ENCODE measurements around the gene PRSS33. TPM values are rescaled to one million over a fixed set of nuclear protein-coding genes. Genes with fewer than 3 reads are reported as not detected.
A peak's percentile ranks its signal among the peaks of the same experiment; 100 is the strongest.

PRSS33 gene
- total RNA-seq, 2 experiments from 2014 or later, result not detected

DNA sequence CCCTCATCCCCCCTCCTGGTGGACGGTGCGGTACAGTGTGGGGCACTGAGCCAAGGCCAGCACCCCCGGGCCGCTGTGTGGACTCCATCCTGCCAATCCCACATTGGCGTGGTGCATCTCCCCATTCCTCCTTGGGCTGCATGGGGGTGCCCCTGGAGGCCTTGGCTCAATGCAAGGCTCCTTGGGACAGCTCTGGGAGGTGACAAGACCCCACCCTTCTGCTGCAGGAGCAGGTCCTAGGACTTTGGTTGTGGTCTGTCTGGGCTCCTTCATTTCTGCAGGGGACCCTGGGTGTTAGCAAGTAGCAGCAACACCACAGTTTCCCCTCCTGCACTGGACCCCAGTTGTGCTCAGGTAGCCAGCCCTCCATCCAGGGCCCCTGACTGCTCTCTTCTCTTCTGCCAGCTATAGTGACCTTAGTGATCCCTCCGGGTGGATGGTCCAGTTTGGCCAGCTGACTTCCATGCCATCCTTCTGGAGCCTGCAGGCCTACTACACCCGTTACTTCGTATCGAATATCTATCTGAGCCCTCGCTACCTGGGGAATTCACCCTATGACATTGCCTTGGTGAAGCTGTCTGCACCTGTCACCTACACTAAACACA, 31.0 kb upstream of the PRSS33 start:
- no peaks in the 10 kb centered on the region for H3K36me3 Mint-ChIP-seq
- POLR2A ChIA-PET, result no interaction called here
- H3K27ac Mint-ChIP-seq, result no peak overlapping the region
- DNase-seq, result no peak
- no peak overlapping the region for H3K4me3 Mint-ChIP-seq
- CTCF ChIA-PET, result no interaction called here
- intact Hi-C loops (cut with micrococcal nuclease), result no loop called here
- no peaks in the 10 kb centered on the region for H3K4me1 Mint-ChIP-seq (ENCODE audit: low read depth)
- H3K9me3 Mint-ChIP-seq, result no peaks in the 10 kb centered on the region
- no peaks in the 10 kb centered on the region for H3K27me3 Mint-ChIP-seq

DNA sequence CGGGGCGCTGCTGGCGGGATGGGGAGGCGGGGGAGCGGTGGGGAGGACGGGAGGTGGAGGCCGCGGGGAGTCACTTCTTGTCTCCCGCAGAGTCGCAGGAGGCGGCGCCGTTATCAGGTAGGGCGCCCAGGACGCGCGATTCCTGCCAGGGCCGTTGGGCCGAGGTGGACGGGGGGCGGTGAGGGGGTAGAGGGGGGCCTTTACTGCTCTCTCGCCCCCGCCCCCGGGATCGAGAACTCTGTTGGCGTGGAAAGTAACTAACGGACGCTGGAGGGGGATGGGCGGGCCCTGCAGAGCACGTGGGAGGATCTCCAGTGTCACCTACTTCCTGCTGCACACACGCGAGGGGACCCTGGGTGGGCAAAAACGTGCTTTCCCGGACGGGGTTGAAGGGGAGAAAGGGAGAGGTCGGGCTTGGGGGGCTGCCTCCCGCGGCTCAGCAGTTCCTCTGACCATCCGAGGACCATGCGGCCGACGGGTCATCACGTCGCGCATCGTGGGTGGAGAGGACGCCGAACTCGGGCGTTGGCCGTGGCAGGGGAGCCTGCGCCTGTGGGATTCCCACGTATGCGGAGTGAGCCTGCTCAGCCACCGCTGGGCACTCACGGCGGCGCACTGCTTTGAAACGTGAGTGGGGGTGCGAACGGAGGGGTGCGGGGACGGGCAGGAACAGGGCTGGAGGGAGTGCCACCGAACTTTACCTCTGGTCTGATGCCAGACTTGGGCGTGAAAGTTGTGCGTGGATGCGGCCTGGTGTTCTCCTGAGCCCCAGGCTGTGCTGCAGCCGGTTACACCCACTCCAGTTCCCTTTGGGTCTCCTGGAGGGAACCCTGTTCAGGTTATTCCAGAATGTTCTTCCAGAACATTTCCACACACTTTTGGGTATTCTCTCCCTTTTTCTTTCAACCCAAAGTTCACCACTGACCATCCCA, 30.2 kb upstream of the PRSS33 start:
- ChIA-PET CTCF (interaction anchor here (1.7 kb wide), 1 partner anchor 109 kb away, joined by 3 read pairs; no protein-coding TSS in a partner anchor), POLR2A (no interaction called here)
- H3K27me3 Mint-ChIP-seq, result no peaks in the 10 kb centered on the region
- no peak for DNase-seq
- H3K4me3 Mint-ChIP-seq, result peak overlapping the region; percentile 50
- no peaks in the 10 kb centered on the region for H3K36me3 Mint-ChIP-seq
- no peaks in the 10 kb centered on the region for H3K4me1 Mint-ChIP-seq (ENCODE audit: low read depth)
- H3K9me3 Mint-ChIP-seq, result no peaks in the 10 kb centered on the region
- intact Hi-C loops (cut with micrococcal nuclease), result no loop called here
- H3K27ac Mint-ChIP-seq, result no peak overlapping the region

DNA sequence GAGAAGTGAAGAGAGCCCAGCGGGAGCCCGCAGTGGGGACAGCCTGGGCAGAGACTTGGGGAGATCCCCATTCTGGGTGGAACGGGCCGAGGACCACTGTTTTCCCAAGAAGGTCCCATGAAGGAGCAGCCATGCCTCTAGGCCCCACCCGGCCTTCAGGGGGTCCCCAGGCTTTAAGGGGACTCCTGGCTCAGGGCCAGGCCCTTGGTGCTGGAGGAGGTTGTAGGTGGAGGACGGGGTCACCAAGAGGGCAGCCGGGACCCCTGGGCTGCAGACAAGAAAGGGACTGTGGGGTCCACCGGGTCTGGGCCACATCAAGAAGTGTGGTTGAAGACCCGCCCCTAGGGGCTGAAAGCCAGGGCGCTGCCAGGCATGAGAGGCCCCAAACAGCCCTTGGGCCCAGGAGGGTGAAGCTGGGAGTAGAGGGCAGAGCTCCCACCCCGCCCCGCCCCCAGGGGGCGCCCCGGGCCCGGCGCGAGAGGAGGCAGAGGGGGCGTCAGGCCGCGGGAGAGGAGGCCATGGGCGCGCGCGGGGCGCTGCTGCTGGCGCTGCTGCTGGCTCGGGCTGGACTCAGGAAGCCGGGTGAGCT, 29.5 kb upstream of the PRSS33 start, which contains the start of gene PRSS21:
Gene PRSS21, plus strand, starts transcription at position 487 of the 589 bp plus-strand sequence. Its CDS starts 32 bp downstream, at position 519.
- intact Hi-C loops (cut with micrococcal nuclease), result no loop called here
- Mint-ChIP-seq H3K36me3 (no peaks in the 10 kb centered on the region), H3K4me1 (ENCODE audit: low read depth) (no peaks in the 10 kb centered on the region), H3K4me3 (peak within 1 kb of the TSS; percentile 50), H3K9me3 (no peaks in the 10 kb centered on the region), H3K27me3 (peaks cover 2% of the 10 kb centered on the region), H3K27ac (no peak within 1 kb of the TSS)
- ChIA-PET CTCF (interaction anchor here (1.7 kb wide), 1 partner anchor 110 kb away, joined by 3 read pairs; no protein-coding TSS in a partner anchor), POLR2A (interaction anchor here (0.6 kb wide), 1 partner anchor 26 kb away, joined by 3 read pairs; no protein-coding TSS in a partner anchor)
- DNase-seq, result peak; percentile 40

DNA sequence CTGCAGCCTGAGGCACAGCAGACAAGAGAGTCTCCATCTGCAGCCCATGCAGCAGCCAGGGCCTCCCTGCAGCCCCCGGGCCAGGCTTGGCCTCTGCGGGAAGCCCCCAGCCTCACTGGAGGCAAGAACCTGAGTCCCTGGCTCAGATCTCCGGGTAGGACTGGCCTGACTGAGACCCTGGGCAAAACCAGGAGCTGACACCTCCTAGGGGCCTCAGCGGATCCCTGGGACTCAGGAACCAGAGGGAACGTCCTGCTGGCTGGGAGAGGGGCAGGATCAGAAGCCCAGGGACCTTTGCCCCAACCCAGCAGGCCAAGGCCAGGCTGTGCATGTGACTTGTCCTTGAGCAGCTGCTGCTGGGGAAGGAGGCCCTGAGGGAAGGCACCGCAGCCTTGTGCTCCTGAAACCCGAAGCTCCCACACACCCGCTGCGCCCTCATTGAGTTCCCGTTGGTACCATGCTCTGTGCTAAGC, 28.0 kb upstream of the PRSS33 start:
- no peaks in the 10 kb centered on the region for H3K36me3 Mint-ChIP-seq
- no peak overlapping the region for H3K27ac Mint-ChIP-seq
- ChIA-PET POLR2A (no interaction called here), CTCF (no interaction called here)
- intact Hi-C loops (cut with micrococcal nuclease), result no loop called here
- H3K4me1 Mint-ChIP-seq (ENCODE audit: low read depth), result no peaks in the 10 kb centered on the region
- DNase-seq, result no peak
- H3K27me3 Mint-ChIP-seq, result peaks cover 5% of the 10 kb centered on the region
- H3K4me3 Mint-ChIP-seq, result no peak overlapping the region
- no peaks in the 10 kb centered on the region for H3K9me3 Mint-ChIP-seq

DNA sequence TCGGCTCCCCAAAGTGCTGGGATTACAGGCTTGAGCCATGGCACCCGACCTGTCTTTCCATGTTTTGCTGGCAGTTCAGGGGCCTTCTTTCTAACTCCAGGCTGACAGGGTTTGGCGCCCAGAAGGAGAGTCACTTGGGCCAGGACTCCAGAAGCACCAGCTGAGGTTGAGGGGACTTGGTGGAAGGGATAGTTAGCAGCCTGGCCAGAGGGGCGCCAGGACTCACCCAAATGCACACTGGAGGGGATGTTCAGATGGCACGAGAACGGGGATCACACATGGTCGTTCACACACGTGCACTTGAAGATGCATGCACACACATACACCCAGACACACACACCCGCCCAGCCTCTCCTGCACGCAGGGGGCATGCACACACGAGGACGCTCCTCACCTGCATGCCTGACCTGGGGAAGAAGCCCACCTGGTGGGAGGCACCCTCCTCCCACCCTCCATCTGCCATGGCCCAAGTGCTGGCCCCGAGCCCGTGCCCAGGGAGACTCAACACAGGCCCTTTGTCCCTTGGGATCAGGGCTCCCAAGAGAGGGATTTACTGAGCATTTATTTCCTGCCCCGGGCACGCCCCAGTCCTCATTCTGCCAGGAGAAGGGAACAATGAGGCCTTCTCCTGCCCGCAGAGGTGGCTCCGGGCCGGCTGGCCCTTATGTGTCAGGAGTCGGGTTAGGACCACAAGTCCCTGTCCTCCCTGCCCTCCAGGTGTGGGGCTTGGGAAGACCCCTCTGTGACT, 27.4 kb upstream of the PRSS33 start:
- Mint-ChIP-seq H3K4me1 (ENCODE audit: low read depth) (no peaks in the 10 kb centered on the region), H3K27me3 (peaks cover 5% of the 10 kb centered on the region), H3K36me3 (no peaks in the 10 kb centered on the region), H3K27ac (no peak overlapping the region), H3K9me3 (no peaks in the 10 kb centered on the region), H3K4me3 (no peak overlapping the region)
- POLR2A ChIA-PET, result no interaction called here
- CTCF ChIA-PET, result no interaction called here
- no peak for DNase-seq
- intact Hi-C loops (cut with micrococcal nuclease), result no loop called here

DNA sequence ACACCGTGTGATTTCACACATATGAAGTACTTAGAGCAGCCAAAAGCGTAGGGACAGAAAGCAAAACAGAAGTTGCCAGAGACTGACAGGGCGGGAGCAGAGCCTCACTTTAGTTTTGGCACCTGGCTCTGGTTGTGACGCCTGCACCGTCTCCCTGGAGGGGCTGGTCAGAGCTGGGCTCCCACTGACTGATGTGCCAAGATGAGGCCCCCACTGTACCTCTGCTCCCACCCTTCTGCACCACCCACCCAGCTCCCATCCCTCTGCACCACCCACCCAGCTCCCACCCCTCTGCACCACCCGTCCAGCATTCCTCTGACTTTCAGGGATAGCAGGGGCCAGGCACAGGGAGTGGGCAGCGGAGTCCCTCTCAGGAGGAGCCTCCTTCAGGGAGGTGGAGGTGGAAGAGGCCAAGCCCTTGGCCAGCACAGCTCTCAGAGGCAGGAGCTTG, 26.4 kb upstream of the PRSS33 start:
- H3K27me3 Mint-ChIP-seq, result peaks cover 5% of the 10 kb centered on the region
- ChIA-PET CTCF (no interaction called here), POLR2A (no interaction called here)
- H3K27ac Mint-ChIP-seq, result no peak overlapping the region
- H3K4me3 Mint-ChIP-seq, result no peak overlapping the region
- no peak for DNase-seq
- H3K9me3 Mint-ChIP-seq, result no peaks in the 10 kb centered on the region
- no peaks in the 10 kb centered on the region for H3K36me3 Mint-ChIP-seq
- intact Hi-C loops (cut with micrococcal nuclease), result no loop called here
- H3K4me1 Mint-ChIP-seq (ENCODE audit: low read depth), result no peaks in the 10 kb centered on the region

DNA sequence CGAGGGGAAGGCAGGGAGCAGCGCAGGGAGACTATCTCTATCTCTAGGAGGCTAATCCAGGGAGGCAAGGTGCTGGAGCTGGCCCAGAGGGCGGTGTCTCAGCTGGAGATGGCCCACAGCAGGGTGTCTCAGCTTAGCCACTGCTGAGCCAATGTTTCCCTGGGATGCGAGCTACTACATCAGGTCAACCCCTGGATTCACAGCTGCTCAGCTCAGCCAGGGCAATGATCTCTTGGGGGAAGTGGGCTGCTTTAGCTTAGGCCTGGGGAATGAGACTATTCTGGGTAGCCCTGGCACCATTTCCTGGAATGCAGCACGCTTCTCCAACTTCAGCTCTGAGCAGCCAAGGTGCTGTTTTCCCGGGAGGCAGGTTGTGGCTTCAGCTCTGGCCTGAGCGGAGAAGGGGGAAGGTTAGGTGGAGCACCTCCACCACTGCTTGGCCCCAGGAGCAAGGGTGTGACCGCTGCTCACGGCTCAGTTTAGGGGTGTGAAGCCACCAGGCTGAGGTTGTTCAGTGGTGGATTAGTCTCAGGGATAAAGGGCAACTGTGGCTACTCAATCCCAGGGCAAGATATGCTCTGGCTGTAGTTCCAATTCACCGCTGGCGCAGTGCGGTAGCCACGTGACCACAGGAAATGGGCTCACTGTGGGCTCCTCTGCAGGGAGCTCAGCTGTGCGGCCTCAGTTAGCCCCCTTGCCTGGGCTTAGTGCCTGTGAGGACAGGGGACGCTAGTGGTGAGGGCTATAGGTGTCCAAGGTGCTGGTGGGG, 24.5 kb upstream of the PRSS33 start:
- H3K27ac Mint-ChIP-seq, result no peak overlapping the region
- no peak overlapping the region for H3K4me3 Mint-ChIP-seq
- ChIA-PET CTCF (no interaction called here), POLR2A (no interaction called here)
- H3K27me3 Mint-ChIP-seq, result peaks cover 14% of the 10 kb centered on the region
- no peaks in the 10 kb centered on the region for H3K9me3 Mint-ChIP-seq
- intact Hi-C loops (cut with micrococcal nuclease), result no loop called here
- no peaks in the 10 kb centered on the region for H3K4me1 Mint-ChIP-seq (ENCODE audit: low read depth)
- H3K36me3 Mint-ChIP-seq, result no peaks in the 10 kb centered on the region
- DNase-seq, result no peak

DNA sequence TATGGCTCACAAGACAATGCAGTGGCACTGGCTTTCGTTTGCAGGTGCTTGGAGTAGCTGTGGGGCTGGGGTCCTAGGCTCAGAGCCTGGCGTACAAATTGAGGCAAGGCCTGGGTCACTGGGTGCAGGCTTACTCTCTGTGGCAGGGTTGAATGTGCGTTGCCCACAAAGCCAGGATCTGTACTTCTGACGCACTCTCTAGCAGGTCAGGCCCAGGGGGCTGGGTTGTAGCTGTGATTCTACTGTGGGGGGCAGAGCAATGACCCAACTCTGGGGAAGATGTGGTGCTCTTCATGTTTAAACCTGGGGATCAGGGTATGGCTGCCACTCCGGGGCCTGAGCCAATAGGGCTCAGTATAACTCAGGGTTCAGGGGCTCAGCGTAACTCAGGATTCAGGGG, 23.3 kb upstream of the PRSS33 start:
- ChIA-PET CTCF (no interaction called here), POLR2A (no interaction called here)
- Mint-ChIP-seq H3K4me3 (no peak overlapping the region), H3K27ac (no peak overlapping the region), H3K4me1 (ENCODE audit: low read depth) (no peaks in the 10 kb centered on the region), H3K27me3 (peaks cover 18% of the 10 kb centered on the region), H3K36me3 (no peaks in the 10 kb centered on the region), H3K9me3 (no peaks in the 10 kb centered on the region)
- intact Hi-C loops (cut with micrococcal nuclease), result no loop called here
- DNase-seq, result no peak

DNA sequence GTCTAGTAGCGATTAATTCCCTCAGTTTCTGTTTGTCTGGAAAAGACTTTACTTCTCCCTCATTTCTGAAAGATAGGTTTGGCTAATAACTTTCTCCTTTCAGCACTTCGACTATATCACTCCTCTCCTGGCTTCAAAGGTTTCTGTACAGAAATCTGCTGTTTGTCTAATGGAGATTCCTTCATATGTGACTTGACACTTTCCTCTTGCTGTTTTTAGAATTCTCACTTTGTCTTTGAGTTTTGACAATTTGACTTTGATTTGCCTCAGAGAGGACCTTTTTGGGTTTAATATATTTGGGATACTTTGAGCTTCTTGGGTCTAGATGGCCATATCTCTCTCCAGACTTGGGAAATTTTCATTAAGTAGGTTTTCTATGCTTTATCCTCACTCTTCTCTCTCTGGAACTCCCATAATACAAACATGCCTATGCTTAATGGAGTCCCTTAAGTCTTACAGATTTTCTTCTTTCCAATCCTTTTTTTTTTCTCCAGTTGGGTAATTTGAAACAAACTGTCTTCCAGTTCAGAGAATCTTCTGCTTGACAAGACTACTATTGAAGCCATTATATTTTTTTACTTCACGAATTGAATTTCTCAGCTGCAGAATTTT, 21.9 kb upstream of the PRSS33 start:
- H3K4me3 Mint-ChIP-seq, result no peak overlapping the region
- intact Hi-C loops (cut with micrococcal nuclease), result no loop called here
- peaks cover 5% of the 10 kb centered on the region for H3K9me3 Mint-ChIP-seq
- ChIA-PET POLR2A (no interaction called here), CTCF (no interaction called here)
- H3K4me1 Mint-ChIP-seq (ENCODE audit: low read depth), result no peaks in the 10 kb centered on the region
- no peaks in the 10 kb centered on the region for H3K36me3 Mint-ChIP-seq
- H3K27me3 Mint-ChIP-seq, result peaks cover 24% of the 10 kb centered on the region
- no peak overlapping the region for H3K27ac Mint-ChIP-seq
- no peak for DNase-seq

DNA sequence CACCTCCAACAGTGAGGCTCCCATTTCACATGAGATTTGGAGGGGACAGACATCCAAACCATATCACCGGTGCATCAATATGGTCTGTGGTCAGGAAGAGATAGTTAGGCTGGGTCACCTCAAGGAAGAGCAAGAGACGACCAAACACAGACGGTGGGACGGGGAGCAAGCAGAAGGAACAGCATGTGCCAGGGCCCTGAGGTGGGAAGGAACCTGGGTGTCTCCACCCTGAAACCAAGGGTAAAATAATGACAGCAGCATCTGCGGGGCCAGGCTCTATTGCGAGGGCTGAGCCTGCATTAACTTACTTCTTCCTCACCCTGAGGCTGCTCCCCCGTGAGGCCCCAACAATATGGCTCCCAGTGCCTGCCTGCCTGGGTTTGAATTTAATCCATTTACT, 20.8 kb upstream of the PRSS33 start:
- intact Hi-C loops (cut with micrococcal nuclease), result no loop called here
- POLR2A ChIA-PET, result interaction anchor here (0.6 to 0.7 kb wide), 2 partner anchors 56 to 74 kb away, joined by 3 to 5 read pairs; no protein-coding TSS in a partner anchor
- DNase-seq, result no peak
- Mint-ChIP-seq H3K4me1 (ENCODE audit: low read depth) (no peaks in the 10 kb centered on the region), H3K36me3 (no peaks in the 10 kb centered on the region), H3K27me3 (peaks cover 24% of the 10 kb centered on the region), H3K27ac (no peak overlapping the region), H3K4me3 (no peak overlapping the region), H3K9me3 (peaks cover 13% of the 10 kb centered on the region)
- CTCF ChIA-PET, result no interaction called here

DNA sequence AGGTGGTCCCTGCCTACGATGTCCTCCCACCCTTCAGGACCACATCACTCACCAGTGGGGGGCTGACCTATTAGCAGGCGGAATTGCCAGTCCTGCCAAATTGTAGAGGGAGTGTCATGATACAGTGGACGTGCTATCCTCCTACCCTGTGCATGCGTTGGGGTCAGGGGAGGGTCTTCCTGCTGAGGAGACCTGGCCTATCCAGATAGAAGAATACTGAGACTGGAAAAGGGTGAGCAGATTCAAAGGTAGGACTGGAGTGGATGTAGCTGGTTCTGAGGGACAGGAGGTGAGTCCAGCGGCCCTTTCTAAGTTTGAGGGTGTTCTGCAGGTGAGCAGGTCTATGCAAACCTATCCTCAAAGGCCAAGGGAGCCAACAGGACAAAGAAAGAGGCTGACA, 18.9 kb upstream of the PRSS33 start:
- H3K36me3 Mint-ChIP-seq, result no peaks in the 10 kb centered on the region

More for the DNA sequence above, 18.9 kb upstream of the PRSS33 start:
- H3K27me3 Mint-ChIP-seq, result peaks cover 20% of the 10 kb centered on the region
- no peak for DNase-seq
- ChIA-PET CTCF (no interaction called here), POLR2A (no interaction called here)
- intact Hi-C loops (cut with micrococcal nuclease), result no loop called here
- H3K9me3 Mint-ChIP-seq, result peaks cover 13% of the 10 kb centered on the region
- H3K4me1 Mint-ChIP-seq (ENCODE audit: low read depth), result no peaks in the 10 kb centered on the region
- no peak overlapping the region for H3K4me3 Mint-ChIP-seq
- no peak overlapping the region for H3K27ac Mint-ChIP-seq

All from activated CD4-positive, alpha-beta memory T cell treated with anti-CD3 and anti-CD28 coated beads for 36 hours (primary cell).